HepG2 (cell line): ENCODE results near the gene RABEPK. TPM values are rescaled to one million over a fixed set of nuclear protein-coding genes. Genes with fewer than 3 reads are reported as not detected.
A peak's percentile ranks its signal among the peaks of the same experiment; 100 is the strongest.

Source experiments
- ARHGAP35 ChIP-seq: sonication (generic); formaldehyde crosslinking; IDR thresholded peaks from 2 replicates; pipeline ENCODE4 v1.9.0; 2022; ENCODE audit warnings: mild to moderate bottlenecking, inconsistent platforms, moderate library complexity, missing genetic modification reagents, borderline replicate concordance
- ATF1 ChIP-seq: IDR thresholded peaks from 2 replicates; pipeline ENCODE4 v1.6.1; 2016; ENCODE audit warnings: mild to moderate bottlenecking, control low read depth
- CAMTA2 ChIP-seq: sonication (generic); formaldehyde crosslinking; IDR thresholded peaks from 2 replicates; pipeline ENCODE4 v1.4.0; 2020; ENCODE audit warnings: mild to moderate bottlenecking, missing genetic modification reagents, borderline replicate concordance
- MEF2D ChIP-seq: sonication (generic); formaldehyde crosslinking; IDR thresholded peaks from 2 replicates; pipeline ENCODE4 v1.5.1; 2020; ENCODE audit warnings: mild to moderate bottlenecking, missing genetic modification reagents
- MYC ChIP-seq: sonication (generic); formaldehyde crosslinking; IDR thresholded peaks from 2 replicates; pipeline ENCODE4 v1.9.0; 2021; ENCODE audit warnings: missing genetic modification reagents, borderline replicate concordance
- NR3C1 ChIP-seq: sonication (generic); formaldehyde crosslinking; IDR thresholded peaks from 2 replicates; pipeline ENCODE4 v1.4.0; 2020; ENCODE audit warnings: missing genetic modification reagents
- RBM22 ChIP-seq: fragments of 200-400 bp; formaldehyde crosslinking; optimal IDR thresholded peaks from 2 replicates; pipeline ENCODE3; 2017; ENCODE audit warnings: mild to moderate bottlenecking, low read length, moderate library complexity
- RNF2 ChIP-seq: fragments of 450-650 bp; conservative IDR thresholded peaks from 2 replicates; pipeline ENCODE4 v1.6.1; 2016; ENCODE audit warnings: low read depth
- SAFB2 ChIP-seq: sonication (generic); formaldehyde crosslinking; IDR thresholded peaks from 2 replicates; pipeline ENCODE4 v1.5.1; 2020; ENCODE audit warnings: missing genetic modification reagents, low read depth, mild to moderate bottlenecking, borderline replicate concordance
- XRCC5 ChIP-seq: fragments of 200-400 bp; formaldehyde crosslinking; optimal IDR thresholded peaks from 2 replicates; pipeline ENCODE3; 2017; ENCODE audit warnings: mild to moderate bottlenecking, low read length
- ZMAT3 ChIP-seq: sonication (generic); formaldehyde crosslinking; conservative IDR thresholded peaks from 2 replicates; pipeline ENCODE4 v1.7.0; 2021; ENCODE audit warnings: missing genetic modification reagents
- ZNF281 ChIP-seq: sonication (generic); formaldehyde crosslinking; IDR thresholded peaks from 2 replicates; pipeline ENCODE4 v1.4.0; 2020; ENCODE audit warnings: missing genetic modification reagents, borderline replicate concordance
- ZNF543 ChIP-seq: sonication (generic); formaldehyde crosslinking; IDR thresholded peaks from 2 replicates; pipeline ENCODE4 v1.4.0; 2020; ENCODE audit warnings: mild to moderate bottlenecking, missing genetic modification reagents
- ZNF605 ChIP-seq: sonication (generic); formaldehyde crosslinking; IDR thresholded peaks from 2 replicates; pipeline ENCODE4 v1.8.0; 2022; ENCODE audit warnings: mild to moderate bottlenecking, missing genetic modification reagents
- ZNF616 ChIP-seq: sonication (generic); formaldehyde crosslinking; IDR thresholded peaks from 2 replicates; pipeline ENCODE4 v1.5.0; 2020; ENCODE audit warnings: low read depth, mild to moderate bottlenecking, missing genetic modification reagents
- ZZZ3 ChIP-seq: sonication (generic); formaldehyde crosslinking; IDR thresholded peaks from 2 replicates; pipeline ENCODE4 v1.4.0; 2020; ENCODE audit warnings: missing genetic modification reagents, mild to moderate bottlenecking, borderline replicate concordance
- polyA plus RNA-seq, 8 experiments: library from polyadenylated mRNA; depleted of rRNA in 3 of 8; stranded (reverse) in 7 of 8; unstranded in 1 of 8; fragments of >200 nt; fragmentation: Illumina TruSeq in 4 of 8; extraction: Trizol in 4 of 8; gene quantifications; 2 replicates each; pipeline versions ENCODE4 v1.2.1 to v1.2.3, GENCODE V29; 2011 to 2016; ENCODE audit warnings: low read depth in 4 of 8, missing spikeins in 1 of 8, mixed read lengths in 1 of 8; ENCODE audit not compliant: insufficient read depth in 1 of 8
- total RNA-seq, 5 experiments: library from RNA; depleted of rRNA; stranded (reverse); fragments of >200 nt; fragmentation: Illumina TruSeq; extraction: Trizol; gene quantifications; 2 replicates each; pipeline ENCODE4 v1.2.3, GENCODE V29; 2016; ENCODE audit warnings: low read depth in 1 of 5
- TF ChIP-seq, protein P1 (sequence below): sonication (generic); formaldehyde crosslinking; IDR thresholded peaks from 2 replicates; pipeline ENCODE4 v1.5.1; 2020; ENCODE audit warnings: mild to moderate bottlenecking, missing genetic modification reagents, borderline replicate concordance
- TF ChIP-seq, protein P2 (sequence below): sonication (generic); formaldehyde crosslinking; IDR thresholded peaks from 2 replicates; pipeline ENCODE4 v1.5.0; 2020; ENCODE audit warnings: mild to moderate bottlenecking, low read depth, missing genetic modification reagents, borderline replicate concordance
- TF ChIP-seq, protein P3 (sequence below): IDR thresholded peaks from 2 replicates; pipeline ENCODE4 v1.6.1; 2016; ENCODE audit warnings: low read depth
- TF ChIP-seq, protein P4 (sequence below): sonication (generic); formaldehyde crosslinking; IDR thresholded peaks from 2 replicates; pipeline ENCODE4 v1.8.0; 2022; ENCODE audit warnings: missing genetic modification reagents, mild to moderate bottlenecking, borderline replicate concordance

RABEPK gene
- total and polyA plus RNA-seq, 2 of the 13 experiments (the other 11 are each of a cell fraction or from before 2014, with no cell fraction given): 75.5 to 90.0 TPM

GRCh38 chr9:125261501-125262293 lies 61.4 kb downstream of the RABEPK start, which contains the start of gene GAPVD1 (continued):
- TF ChIP-seq, protein P1, sequence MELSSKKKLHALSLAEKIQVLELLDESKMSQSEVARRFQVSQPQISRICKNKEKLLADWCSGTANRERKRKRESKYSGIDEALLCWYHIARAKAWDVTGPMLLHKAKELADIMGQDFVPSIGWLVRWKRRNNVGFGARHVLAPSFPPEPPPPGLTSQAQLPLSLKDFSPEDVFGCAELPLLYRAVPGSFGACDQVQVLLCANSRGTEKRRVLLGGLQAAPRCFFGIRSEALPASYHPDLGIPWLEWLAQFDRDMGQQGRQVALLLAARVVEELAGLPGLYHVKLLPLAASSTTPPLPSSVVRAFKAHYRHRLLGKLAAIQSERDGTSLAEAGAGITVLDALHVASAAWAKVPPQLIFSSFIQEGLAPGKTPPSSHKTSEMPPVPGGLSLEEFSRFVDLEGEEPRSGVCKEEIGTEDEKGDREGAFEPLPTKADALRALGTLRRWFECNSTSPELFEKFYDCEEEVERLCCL (CRISPR knock-in tag): peak; percentile 73; the same call in 1 of the 2 replicates
- peak; percentile 51 for TF ChIP-seq ZNF281
- peak; percentile 25; the same call in 1 of the 2 replicates for TF ChIP-seq ZNF616 (CRISPR knock-in tag)
- TF ChIP-seq ZZZ3 (CRISPR knock-in tag): peak; percentile 65
- peak; percentile 87; the same call in 1 of the 2 replicates for TF ChIP-seq ARHGAP35 (CRISPR knock-in tag)
- 0 out of 2 replicates have a peak, but pooled peaks have one; percentile 31 for TF ChIP-seq ZMAT3 (CRISPR knock-in tag)
- TF ChIP-seq RNF2: no peak
- peak; percentile 88 for TF ChIP-seq ZNF543 (CRISPR knock-in tag)
- TF ChIP-seq, protein P2, sequence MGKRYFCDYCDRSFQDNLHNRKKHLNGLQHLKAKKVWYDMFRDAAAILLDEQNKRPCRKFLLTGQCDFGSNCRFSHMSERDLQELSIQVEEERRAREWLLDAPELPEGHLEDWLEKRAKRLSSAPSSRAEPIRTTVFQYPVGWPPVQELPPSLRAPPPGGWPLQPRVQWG: no peak
- TF ChIP-seq MEF2D (CRISPR knock-in tag): peak; percentile 78; the same call in 1 of the 2 replicates
- peak; percentile 50 for TF ChIP-seq MYC (CRISPR knock-in tag)
- TF ChIP-seq RBM22: no peak
- TF ChIP-seq, protein P3, sequence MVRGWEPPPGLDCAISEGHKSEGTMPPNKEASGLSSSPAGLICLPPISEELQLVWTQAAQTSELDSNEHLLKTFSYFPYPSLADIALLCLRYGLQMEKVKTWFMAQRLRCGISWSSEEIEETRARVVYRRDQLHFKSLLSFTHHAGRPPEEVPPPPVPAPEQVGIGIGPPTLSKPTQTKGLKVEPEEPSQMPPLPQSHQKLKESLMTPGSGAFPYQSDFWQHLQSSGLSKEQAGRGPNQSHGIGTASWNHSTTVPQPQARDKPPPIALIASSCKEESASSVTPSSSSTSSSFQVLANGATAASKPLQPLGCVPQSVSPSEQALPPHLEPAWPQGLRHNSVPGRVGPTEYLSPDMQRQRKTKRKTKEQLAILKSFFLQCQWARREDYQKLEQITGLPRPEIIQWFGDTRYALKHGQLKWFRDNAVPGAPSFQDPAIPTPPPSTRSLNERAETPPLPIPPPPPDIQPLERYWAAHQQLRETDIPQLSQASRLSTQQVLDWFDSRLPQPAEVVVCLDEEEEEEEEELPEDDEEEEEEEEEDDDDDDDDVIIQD (CRISPR knock-in tag): no peak
- TF ChIP-seq XRCC5: peak; percentile 62
- 0 out of 2 replicates have a peak, but pooled peaks have one; percentile 56 for TF ChIP-seq CAMTA2 (CRISPR knock-in tag)
- TF ChIP-seq SAFB2: no peak; the same call in 1 of the 2 replicates
- TF ChIP-seq ATF1 (CRISPR knock-in tag): no peak
- TF ChIP-seq, protein P4, sequence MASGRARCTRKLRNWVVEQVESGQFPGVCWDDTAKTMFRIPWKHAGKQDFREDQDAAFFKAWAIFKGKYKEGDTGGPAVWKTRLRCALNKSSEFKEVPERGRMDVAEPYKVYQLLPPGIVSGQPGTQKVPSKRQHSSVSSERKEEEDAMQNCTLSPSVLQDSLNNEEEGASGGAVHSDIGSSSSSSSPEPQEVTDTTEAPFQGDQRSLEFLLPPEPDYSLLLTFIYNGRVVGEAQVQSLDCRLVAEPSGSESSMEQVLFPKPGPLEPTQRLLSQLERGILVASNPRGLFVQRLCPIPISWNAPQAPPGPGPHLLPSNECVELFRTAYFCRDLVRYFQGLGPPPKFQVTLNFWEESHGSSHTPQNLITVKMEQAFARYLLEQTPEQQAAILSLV (CRISPR knock-in tag): peak; percentile 35; the same call in 1 of the 2 replicates
- TF ChIP-seq NR3C1: no peak
- no peak for TF ChIP-seq ZNF605
